ENCODE measurements around the gene SLC18A2. TPM values are rescaled to one million over a fixed set of nuclear protein-coding genes. Genes with fewer than 3 reads are reported as not detected.

Gene SLC18A2
- total and polyA plus RNA-seq, 2 of the 8 experiments (the other 6 are each of a cell fraction or from before 2014, with no cell fraction given): 6.5 to 7.0 TPM

DNA sequence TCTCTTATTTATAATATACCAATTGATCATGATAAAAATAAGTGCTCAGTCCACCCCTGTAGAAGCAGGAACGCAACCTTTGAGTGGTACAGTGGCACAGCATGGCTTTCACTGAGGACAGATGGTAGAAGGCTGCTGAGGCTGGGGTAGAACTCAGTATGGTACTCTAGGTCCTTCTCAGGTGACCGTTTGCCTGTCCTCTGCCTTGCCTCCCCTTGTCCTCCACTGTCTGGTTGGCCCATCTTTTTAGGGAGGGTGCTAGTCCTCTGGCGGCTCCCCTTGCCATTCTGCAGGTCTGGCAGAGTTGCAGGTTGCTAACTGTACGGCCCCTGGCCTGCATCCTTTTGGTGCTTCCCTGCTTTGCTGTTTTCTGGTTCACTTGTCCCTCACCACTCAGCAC is 27.3 kb downstream of the SLC18A2 start:
- Histone ChIP-seq H2BK20ac (ENCODE audit: low read length) (no peak overlapping the region), H3K27me3 (replicated peaks in 1 of 4; ENCODE audit: control insufficient read depth in 3 of 4, extremely low read depth in 1 of 4, insufficient read depth in 3 of 4, low read length in 3 of 4) (no peaks in the 10 kb centered on the region), H3K4me3 (ENCODE audit: extremely low read depth in 1 of 4, insufficient read depth in 2 of 4, low read depth in 3 of 4, low read length in 4 of 4) (no peak overlapping the region), H3K18ac (ENCODE audit: extremely low read depth, low read length) (no peak overlapping the region), H2BK12ac (ENCODE audit: low read depth, low read length) (no peak overlapping the region), H4K20me1 (replicated peaks in 1 of 2; ENCODE audit: control insufficient read depth in 1 of 2, insufficient read depth in 2 of 2, low read length in 2 of 2) (peaks cover 0 to 5% of the 10 kb centered on the region in 2 experiments), H3K4ac (replicated peaks; ENCODE audit: insufficient read length, low read depth, low read length) (no peak overlapping the region), H3K4me1 (replicated peaks in 1 of 4; ENCODE audit: control insufficient read depth in 3 of 4, insufficient read depth in 4 of 4, low read length in 3 of 4) (no peaks in the 10 kb centered on the region), H3K4me2 (ENCODE audit: insufficient read depth in 1 of 2, low read depth in 2 of 2, low read length in 2 of 2) (no peak overlapping the region), H3K9me3 (ENCODE audit: insufficient read depth in 2 of 2, low read depth in 1 of 2, low read length in 1 of 2) (no peaks in the 10 kb centered on the region), H2AFZ (ENCODE audit: low read length) (no peak overlapping the region), H4K5ac (ENCODE audit: insufficient read length, low read depth, low read length) (no peak overlapping the region), H4K91ac (replicated peaks; ENCODE audit: insufficient read length, low read length) (no peak overlapping the region), H3K27ac (ENCODE audit: low read depth, low read length) (no peak overlapping the region), H4K8ac (ENCODE audit: extremely low read depth, insufficient read depth, low read length) (no peak overlapping the region; the same call in 1 of the 2 replicates), H3K23ac (ENCODE audit: insufficient read length) (no peak overlapping the region), H3K79me1 (ENCODE audit: low read depth, low read length) (no peaks in the 10 kb centered on the region), H3K23me2 (ENCODE audit: low read depth, low read length) (no peaks in the 10 kb centered on the region; the same call in 1 of the 2 replicates), H3K14ac (ENCODE audit: insufficient read length) (no peak overlapping the region), H3K56ac (replicated peaks; ENCODE audit: insufficient read length, low read depth, low read length) (no peak overlapping the region), H2BK5ac (ENCODE audit: low read depth, low read length) (no peak overlapping the region), H3K79me2 (ENCODE audit: control insufficient read depth in 1 of 2, insufficient read depth in 2 of 2, low read length in 2 of 2) (no peaks in the 10 kb centered on the region), H2BK15ac (ENCODE audit: low read length) (no peak overlapping the region), H3K36me3 (ENCODE audit: control insufficient read depth in 2 of 4, insufficient read depth in 4 of 4, low read length in 3 of 4) (no peaks in the 10 kb centered on the region), H2BK120ac (replicated peaks; ENCODE audit: low read depth, low read length) (no peak overlapping the region), H3K9ac (replicated peaks in 1 of 4; ENCODE audit: extremely low read depth in 1 of 4, low read depth in 3 of 4, low read length in 3 of 4) (no peak overlapping the region), H2AK5ac (ENCODE audit: low read depth, low read length) (no peak overlapping the region)
- ChIA-PET POLR2A (ENCODE audit: partially characterized antibody) (no interaction called here), CTCF (ENCODE audit: partially characterized antibody) (interaction anchor here (3.3 kb wide), 1 partner anchor 51 kb away, joined by 13 read pairs; no protein-coding TSS in a partner anchor)
- TF ChIP-seq SIX5 (IDR thresholded peaks at IDR 0.05; ENCODE audit: low read depth, low read length) (no peak), BACH1 (IDR thresholded peaks at IDR 0.05; ENCODE audit: low read length) (no peak), POLR2A (IDR thresholded peaks at IDR 0.05; ENCODE audit: control extremely low read depth in 1 of 2, low read depth in 2 of 2, low read length in 2 of 2) (no peak), TAF7 (optimal IDR thresholded peaks at IDR 0.05; ENCODE audit: borderline replicate concordance, low read depth, low read length) (no peak)
- WGBS, 2 experiments (ENCODE audit: extremely low coverage in 1 of 2, insufficient coverage in 1 of 2, insufficient read length in 1 of 2, insufficient replicate concordance in 2 of 2, low coverage in 1 of 2, low lambda C conversion rate in 2 of 2, missing lambda C conversion rate in 1 of 2): 90% methylated on average over 4 of the region's 4 CpGs; no CpG with 5 or more reads in 1 of the 2 experiments
- FAIRE-seq (no peak), DNase-seq (ENCODE audit: low read depth in 1 of 2, low spot score in 2 of 2) (no peak)
